GM23338 (cell line): ENCODE data around the gene PIK3R3.

Source experiments
- CREB1 ChIP-seq: fragments of 250-450 bp; sonication (Bioruptor Pico); IDR thresholded peaks from 2 replicates; pipeline ENCODE4 v1.5.0; 2020; ENCODE audit warnings: low read depth, mild to moderate bottlenecking, moderate library complexity
- EZH2 ChIP-seq: fragments of 200-600 bp; sonication (generic); IDR thresholded peaks from one replicate; pipeline ENCODE4 v1.8.0; 2017; ENCODE audit warnings: antibody characterized with exemption, mild to moderate bottlenecking, low read depth; ENCODE audit not compliant: unreplicated experiment
- EZH2phosphoT487 ChIP-seq: fragments of 200-600 bp; sonication (generic); IDR thresholded peaks from one replicate; pipeline ENCODE4 v1.8.1; 2018; ENCODE audit warnings: antibody characterized with exemption; ENCODE audit not compliant: unreplicated experiment
- POLR2AphosphoS5 ChIP-seq: IDR thresholded peaks from 2 replicates; pipeline ENCODE4 v1.6.1; 2016; ENCODE audit warnings: antibody characterized with exemption, low read depth
- STAT1 ChIP-seq: IDR thresholded peaks from one replicate; pipeline ENCODE4 v1.6.1; 2016; ENCODE audit warnings: antibody characterized with exemption; ENCODE audit not compliant: unreplicated experiment
- ZNF114 ChIP-seq: fragments of 250-450 bp; sonication (Bioruptor Pico); IDR thresholded peaks from 2 replicates; pipeline ENCODE4 v1.5.0; 2020; ENCODE audit warnings: mild to moderate bottlenecking, moderate library complexity
- TF ChIP-seq, protein P1 (sequence below), 2 experiments: fragments of 200-600 bp in 1 of 2; sonication (generic) in 1 of 2; conservative IDR thresholded peaks; 2 replicates each; pipeline versions ENCODE4 v1.5.1 to v1.6.1; 2016 to 2017; ENCODE audit warnings: antibody characterized with exemption in 2 of 2, low read depth in 2 of 2, mild to moderate bottlenecking in 2 of 2, moderate library complexity in 1 of 2
- TF ChIP-seq, protein P2 (sequence below): IDR thresholded peaks from 2 replicates; pipeline ENCODE4 v1.6.1; 2016; ENCODE audit warnings: antibody characterized with exemption
- TF ChIP-seq, protein P3 (sequence below): IDR thresholded peaks from one replicate; pipeline ENCODE4 v1.6.1; 2018; ENCODE audit warnings: antibody characterized with exemption; ENCODE audit not compliant: unreplicated experiment

DNA sequence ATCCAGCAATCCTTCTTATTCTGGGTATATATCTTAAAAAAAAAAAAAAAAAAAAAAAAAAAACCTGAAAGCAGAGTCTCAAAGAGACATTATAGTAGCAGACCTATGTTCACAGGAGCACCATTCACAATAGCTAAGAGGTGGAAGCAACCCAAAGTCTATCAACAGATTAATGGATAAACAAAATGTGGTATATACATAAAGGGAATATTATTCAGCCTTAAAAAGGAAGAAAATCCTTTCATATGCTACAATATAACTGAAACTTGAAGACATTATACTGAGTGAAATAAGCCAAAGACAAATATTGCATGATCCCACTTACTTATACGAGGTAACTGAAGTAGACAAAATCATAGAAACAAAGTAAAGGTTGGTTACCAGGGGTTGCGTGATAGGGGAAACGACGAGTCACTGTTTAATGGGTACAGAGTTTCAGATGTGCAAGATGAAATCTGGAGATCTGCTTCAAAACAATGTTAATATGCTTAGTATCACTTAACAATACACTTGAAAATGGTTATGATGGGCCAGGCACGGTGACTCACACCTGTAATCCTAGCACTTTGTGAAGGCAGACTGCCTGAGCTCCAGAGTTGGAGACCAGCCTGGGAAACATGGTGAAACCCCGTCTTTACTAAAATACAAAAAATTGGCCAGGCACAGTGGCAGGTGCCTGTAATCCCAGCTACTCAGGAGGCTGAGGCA, 29.5 kb downstream of the PIK3R3 start:
- TF ChIP-seq, protein P1, sequence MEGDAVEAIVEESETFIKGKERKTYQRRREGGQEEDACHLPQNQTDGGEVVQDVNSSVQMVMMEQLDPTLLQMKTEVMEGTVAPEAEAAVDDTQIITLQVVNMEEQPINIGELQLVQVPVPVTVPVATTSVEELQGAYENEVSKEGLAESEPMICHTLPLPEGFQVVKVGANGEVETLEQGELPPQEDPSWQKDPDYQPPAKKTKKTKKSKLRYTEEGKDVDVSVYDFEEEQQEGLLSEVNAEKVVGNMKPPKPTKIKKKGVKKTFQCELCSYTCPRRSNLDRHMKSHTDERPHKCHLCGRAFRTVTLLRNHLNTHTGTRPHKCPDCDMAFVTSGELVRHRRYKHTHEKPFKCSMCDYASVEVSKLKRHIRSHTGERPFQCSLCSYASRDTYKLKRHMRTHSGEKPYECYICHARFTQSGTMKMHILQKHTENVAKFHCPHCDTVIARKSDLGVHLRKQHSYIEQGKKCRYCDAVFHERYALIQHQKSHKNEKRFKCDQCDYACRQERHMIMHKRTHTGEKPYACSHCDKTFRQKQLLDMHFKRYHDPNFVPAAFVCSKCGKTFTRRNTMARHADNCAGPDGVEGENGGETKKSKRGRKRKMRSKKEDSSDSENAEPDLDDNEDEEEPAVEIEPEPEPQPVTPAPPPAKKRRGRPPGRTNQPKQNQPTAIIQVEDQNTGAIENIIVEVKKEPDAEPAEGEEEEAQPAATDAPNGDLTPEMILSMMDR (conservative IDR thresholded peaks at IDR 0.05; ENCODE audit: low read depth in 2 of 2), result no peak
- TF ChIP-seq EZH2, result no peak
- TF ChIP-seq CREB1 (CRISPR knock-in tag), result no peak
- TF ChIP-seq STAT1, result no peak
- no peak for TF ChIP-seq POLR2AphosphoS5
- TF ChIP-seq, protein P2, sequence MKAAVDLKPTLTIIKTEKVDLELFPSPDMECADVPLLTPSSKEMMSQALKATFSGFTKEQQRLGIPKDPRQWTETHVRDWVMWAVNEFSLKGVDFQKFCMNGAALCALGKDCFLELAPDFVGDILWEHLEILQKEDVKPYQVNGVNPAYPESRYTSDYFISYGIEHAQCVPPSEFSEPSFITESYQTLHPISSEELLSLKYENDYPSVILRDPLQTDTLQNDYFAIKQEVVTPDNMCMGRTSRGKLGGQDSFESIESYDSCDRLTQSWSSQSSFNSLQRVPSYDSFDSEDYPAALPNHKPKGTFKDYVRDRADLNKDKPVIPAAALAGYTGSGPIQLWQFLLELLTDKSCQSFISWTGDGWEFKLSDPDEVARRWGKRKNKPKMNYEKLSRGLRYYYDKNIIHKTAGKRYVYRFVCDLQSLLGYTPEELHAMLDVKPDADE, result no peak
- TF ChIP-seq, protein P3, sequence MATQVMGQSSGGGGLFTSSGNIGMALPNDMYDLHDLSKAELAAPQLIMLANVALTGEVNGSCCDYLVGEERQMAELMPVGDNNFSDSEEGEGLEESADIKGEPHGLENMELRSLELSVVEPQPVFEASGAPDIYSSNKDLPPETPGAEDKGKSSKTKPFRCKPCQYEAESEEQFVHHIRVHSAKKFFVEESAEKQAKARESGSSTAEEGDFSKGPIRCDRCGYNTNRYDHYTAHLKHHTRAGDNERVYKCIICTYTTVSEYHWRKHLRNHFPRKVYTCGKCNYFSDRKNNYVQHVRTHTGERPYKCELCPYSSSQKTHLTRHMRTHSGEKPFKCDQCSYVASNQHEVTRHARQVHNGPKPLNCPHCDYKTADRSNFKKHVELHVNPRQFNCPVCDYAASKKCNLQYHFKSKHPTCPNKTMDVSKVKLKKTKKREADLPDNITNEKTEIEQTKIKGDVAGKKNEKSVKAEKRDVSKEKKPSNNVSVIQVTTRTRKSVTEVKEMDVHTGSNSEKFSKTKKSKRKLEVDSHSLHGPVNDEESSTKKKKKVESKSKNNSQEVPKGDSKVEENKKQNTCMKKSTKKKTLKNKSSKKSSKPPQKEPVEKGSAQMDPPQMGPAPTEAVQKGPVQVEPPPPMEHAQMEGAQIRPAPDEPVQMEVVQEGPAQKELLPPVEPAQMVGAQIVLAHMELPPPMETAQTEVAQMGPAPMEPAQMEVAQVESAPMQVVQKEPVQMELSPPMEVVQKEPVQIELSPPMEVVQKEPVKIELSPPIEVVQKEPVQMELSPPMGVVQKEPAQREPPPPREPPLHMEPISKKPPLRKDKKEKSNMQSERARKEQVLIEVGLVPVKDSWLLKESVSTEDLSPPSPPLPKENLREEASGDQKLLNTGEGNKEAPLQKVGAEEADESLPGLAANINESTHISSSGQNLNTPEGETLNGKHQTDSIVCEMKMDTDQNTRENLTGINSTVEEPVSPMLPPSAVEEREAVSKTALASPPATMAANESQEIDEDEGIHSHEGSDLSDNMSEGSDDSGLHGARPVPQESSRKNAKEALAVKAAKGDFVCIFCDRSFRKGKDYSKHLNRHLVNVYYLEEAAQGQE, result no peak
- TF ChIP-seq EZH2phosphoT487, result no peak
- no peak for TF ChIP-seq ZNF114 (CRISPR knock-in tag)
